Osteoblast (primary cell): Measurements from ENCODE around the gene ELOVL2. TPM values are rescaled to one million over a fixed set of nuclear protein-coding genes. Genes with fewer than 3 reads are reported as not detected.

Experiments
- DNase-seq: peaks from one replicate; pipeline ENCODE4 v3.0.0; 2011; ENCODE audit warnings: low spot score, mixed read lengths; ENCODE audit not compliant: insufficient read length; ENCODE audit errors: missing footprints
- H2AFZ ChIP-seq: 2 replicates; pipeline ENCODE4 v1.6.0; 2011; ENCODE audit warnings: mild to moderate bottlenecking, low read length
- H3K27ac ChIP-seq: 2 replicates; pipeline ENCODE4 v1.5.1; 2011; ENCODE audit warnings: mild to moderate bottlenecking, low read depth, low read length, moderate library complexity
- H3K27me3 ChIP-seq: 2 replicates; pipeline ENCODE4 v1.6.0; 2012; ENCODE audit warnings: mild to moderate bottlenecking, control low read depth, inconsistent platforms, low read length, moderate library complexity; ENCODE audit not compliant: insufficient read depth
- H3K36me3 ChIP-seq: 2 replicates; pipeline ENCODE4 v1.5.1; 2011; ENCODE audit warnings: mild to moderate bottlenecking, low read length, control low read depth, moderate library complexity; ENCODE audit not compliant: insufficient read depth
- H3K4me1 ChIP-seq: 2 replicates; pipeline ENCODE4 v1.5.1; 2011; ENCODE audit warnings: mild to moderate bottlenecking, low read length, control low read depth, moderate library complexity; ENCODE audit not compliant: insufficient read depth
- H3K4me2 ChIP-seq: 2 replicates; pipeline ENCODE4 v1.6.0; 2011; ENCODE audit warnings: mild to moderate bottlenecking, low read length; ENCODE audit not compliant: insufficient read depth
- H3K4me3 ChIP-seq: fragments of 200-600 bp; sonication (generic); 3 replicates; pipeline ENCODE4 v1.5.1; 2012; ENCODE audit warnings: mild to moderate bottlenecking, low read length, inconsistent platforms; ENCODE audit not compliant: insufficient read depth
- H3K79me2 ChIP-seq: 2 replicates; pipeline ENCODE4 v1.6.0; 2012; ENCODE audit warnings: mild to moderate bottlenecking, low read length, control low read depth, inconsistent platforms; ENCODE audit not compliant: insufficient read depth
- H3K9me3 ChIP-seq: 2 replicates; pipeline ENCODE4 v1.5.1; 2011; ENCODE audit warnings: low read depth, low read length, control low read depth
- H4K20me1 ChIP-seq: 2 replicates; pipeline ENCODE4 v1.6.0; 2012; ENCODE audit warnings: mild to moderate bottlenecking, low read length, control low read depth; ENCODE audit not compliant: insufficient read depth
- CTCF ChIP-seq: IDR thresholded peaks from 2 replicates; pipeline ENCODE4 v1.5.1; 2011; ENCODE audit warnings: mild to moderate bottlenecking, low read depth, low read length, moderate library complexity; ENCODE audit errors: extremely low read depth
- total RNA-seq: library from RNA; depleted of rRNA; stranded (reverse); fragments of >200 nt; gene quantifications from 2 replicates; pipeline ENCODE4 v1.2.3, GENCODE V29; 2012

ELOVL2 gene
- total RNA-seq, 1 donor, result under 0.01 TPM

GRCh38 chr6:11072101-11072500 lies 28.0 kb upstream of the ELOVL2 start:
- no peak overlapping the region for H3K4me2 ChIP-seq
- no peaks in the 10 kb centered on the region for H4K20me1 ChIP-seq
- no peak for DNase-seq
- H3K4me1 ChIP-seq, result peaks cover 5% of the 10 kb centered on the region
- H3K4me3 ChIP-seq, result no peak overlapping the region
- no peaks in the 10 kb centered on the region for H3K27me3 ChIP-seq
- H3K9me3 ChIP-seq, result no peaks in the 10 kb centered on the region
- no peaks in the 10 kb centered on the region for H3K79me2 ChIP-seq
- H2AFZ ChIP-seq, result no peak overlapping the region
- no peak overlapping the region for H3K27ac ChIP-seq
- TF ChIP-seq CTCF, result no peak
- H3K36me3 ChIP-seq, result no peaks in the 10 kb centered on the region

- Histone ChIP-seq H3K4me3 (no peak overlapping the region), H3K9me3 (no peaks in the 10 kb centered on the region), H3K36me3 (no peaks in the 10 kb centered on the region), H4K20me1 (no peaks in the 10 kb centered on the region), H2AFZ (no peak overlapping the region), H3K79me2 (no peaks in the 10 kb centered on the region), H3K4me2 (no peak overlapping the region), H3K27ac (no peak overlapping the region), H3K27me3 (no peaks in the 10 kb centered on the region), H3K4me1 (peaks cover 5% of the 10 kb centered on the region)
- no peak for TF ChIP-seq CTCF
- DNase-seq, result no peak
These were observed 25.7 kb upstream of the ELOVL2 start for GRCh38 chr6:11069760-11070159.

GRCh38 chr6:11067348-11067747 lies 23.2 kb upstream of the ELOVL2 start:
- Histone ChIP-seq H4K20me1 (no peaks in the 10 kb centered on the region), H2AFZ (no peak overlapping the region), H3K4me2 (no peak overlapping the region), H3K9me3 (no peaks in the 10 kb centered on the region), H3K4me1 (peaks cover 5% of the 10 kb centered on the region), H3K36me3 (no peaks in the 10 kb centered on the region), H3K79me2 (no peaks in the 10 kb centered on the region), H3K27ac (no peak overlapping the region), H3K4me3 (no peak overlapping the region), H3K27me3 (no peaks in the 10 kb centered on the region)
- no peak for DNase-seq
- no peak for TF ChIP-seq CTCF

GRCh38 chr6:11066505-11067347 lies 22.6 kb upstream of the ELOVL2 start:
- Histone ChIP-seq H3K27ac (no peak overlapping the region), H2AFZ (no peak overlapping the region), H3K4me2 (no peak overlapping the region), H4K20me1 (no peaks in the 10 kb centered on the region), H3K27me3 (no peaks in the 10 kb centered on the region), H3K9me3 (no peaks in the 10 kb centered on the region), H3K4me3 (no peak overlapping the region), H3K79me2 (no peaks in the 10 kb centered on the region), H3K4me1 (peaks cover 5% of the 10 kb centered on the region), H3K36me3 (no peaks in the 10 kb centered on the region)
- DNase-seq, result no peak
- TF ChIP-seq CTCF, result no peak
